Measurements from ENCODE around the gene MGAT3.

- TF ChIP-seq CTCF (IDR thresholded peaks at IDR 0.05 in 2 of 3, conservative IDR thresholded peaks at IDR 0.05 in 1 of 3; ENCODE audit: insufficient read depth in 2 of 3, low read depth in 1 of 3, low read length in 3 of 3) (no peak), POLR2AphosphoS5 (IDR thresholded peaks at IDR 0.05; ENCODE audit: control insufficient read depth, insufficient read depth, low read depth, low read length) (no peak), NR2F6 (CRISPR knock-in tag; IDR thresholded peaks at IDR 0.05) (no peak), ZNF511 (CRISPR knock-in tag; IDR thresholded peaks at IDR 0.05) (no peak), HCFC1 (IDR thresholded peaks at IDR 0.05; ENCODE audit: low read depth, low read length) (no peak), FOXO4 (CRISPR knock-in tag; IDR thresholded peaks at IDR 0.05) (no peak), TFAM (CRISPR knock-in tag; conservative IDR thresholded peaks at IDR 0.05) (no peak), NR2C2 (CRISPR knock-in tag; IDR thresholded peaks at IDR 0.05) (no peak), NR2C2 (tag; IDR thresholded peaks at IDR 0.05) (no peak), CHD4 (IDR thresholded peaks at IDR 0.05; ENCODE audit: insufficient read depth, insufficient replicate concordance, low read depth, low read length, poor library complexity, severe bottlenecking) (no peak), AFF4 (CRISPR knock-in tag; IDR thresholded peaks at IDR 0.05) (no peak)
Observed at GRCh38 chr22:39419911-39420310, 36.9 kb upstream of the MGAT3 start.
